Measurements from ENCODE around the gene GPRC5A.

DNA sequence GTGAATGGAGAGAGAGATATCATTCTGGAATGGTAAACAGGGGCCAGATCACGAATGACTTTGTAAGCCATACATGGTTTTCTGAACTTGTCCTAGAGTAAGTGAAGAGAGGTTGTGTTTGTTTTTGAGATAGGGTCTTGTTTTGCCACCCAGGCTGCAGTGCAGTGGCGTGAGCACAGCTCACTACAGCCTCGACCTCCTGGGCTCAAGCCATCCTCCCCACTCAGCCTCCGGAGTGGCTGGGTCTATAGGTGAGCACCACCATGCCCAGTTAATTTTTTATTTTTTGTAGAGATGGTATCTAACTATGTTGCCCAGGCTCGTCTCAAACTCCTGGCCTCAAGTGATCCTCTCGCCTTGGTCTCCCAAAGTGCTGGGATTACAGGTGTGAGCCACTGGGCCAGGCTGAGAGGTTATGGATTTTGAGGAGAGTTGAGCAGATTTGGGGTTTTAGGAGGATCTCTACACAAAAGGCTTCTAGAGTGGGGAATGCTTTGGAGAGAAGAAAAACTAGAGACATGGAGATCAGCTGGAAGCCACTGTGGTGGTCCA lies 19.7 kb upstream of the GPRC5A start:
- TF ChIP-seq, protein P1, sequence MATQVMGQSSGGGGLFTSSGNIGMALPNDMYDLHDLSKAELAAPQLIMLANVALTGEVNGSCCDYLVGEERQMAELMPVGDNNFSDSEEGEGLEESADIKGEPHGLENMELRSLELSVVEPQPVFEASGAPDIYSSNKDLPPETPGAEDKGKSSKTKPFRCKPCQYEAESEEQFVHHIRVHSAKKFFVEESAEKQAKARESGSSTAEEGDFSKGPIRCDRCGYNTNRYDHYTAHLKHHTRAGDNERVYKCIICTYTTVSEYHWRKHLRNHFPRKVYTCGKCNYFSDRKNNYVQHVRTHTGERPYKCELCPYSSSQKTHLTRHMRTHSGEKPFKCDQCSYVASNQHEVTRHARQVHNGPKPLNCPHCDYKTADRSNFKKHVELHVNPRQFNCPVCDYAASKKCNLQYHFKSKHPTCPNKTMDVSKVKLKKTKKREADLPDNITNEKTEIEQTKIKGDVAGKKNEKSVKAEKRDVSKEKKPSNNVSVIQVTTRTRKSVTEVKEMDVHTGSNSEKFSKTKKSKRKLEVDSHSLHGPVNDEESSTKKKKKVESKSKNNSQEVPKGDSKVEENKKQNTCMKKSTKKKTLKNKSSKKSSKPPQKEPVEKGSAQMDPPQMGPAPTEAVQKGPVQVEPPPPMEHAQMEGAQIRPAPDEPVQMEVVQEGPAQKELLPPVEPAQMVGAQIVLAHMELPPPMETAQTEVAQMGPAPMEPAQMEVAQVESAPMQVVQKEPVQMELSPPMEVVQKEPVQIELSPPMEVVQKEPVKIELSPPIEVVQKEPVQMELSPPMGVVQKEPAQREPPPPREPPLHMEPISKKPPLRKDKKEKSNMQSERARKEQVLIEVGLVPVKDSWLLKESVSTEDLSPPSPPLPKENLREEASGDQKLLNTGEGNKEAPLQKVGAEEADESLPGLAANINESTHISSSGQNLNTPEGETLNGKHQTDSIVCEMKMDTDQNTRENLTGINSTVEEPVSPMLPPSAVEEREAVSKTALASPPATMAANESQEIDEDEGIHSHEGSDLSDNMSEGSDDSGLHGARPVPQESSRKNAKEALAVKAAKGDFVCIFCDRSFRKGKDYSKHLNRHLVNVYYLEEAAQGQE (IDR thresholded peaks at IDR 0.05; ENCODE audit: insufficient read depth in 1 of 2, low read depth in 2 of 2, low read length in 2 of 2), result no peak
- no peak for TF ChIP-seq POLR2AphosphoS5 (IDR thresholded peaks at IDR 0.05; ENCODE audit: low read depth, low read length)
